AG10803 (cell line): Measurements from ENCODE around the gene PRMT1.

Experiments
- DNase-seq: peaks from one replicate; pipeline ENCODE4 v3.0.0; 2010; ENCODE audit warnings: low read depth
- H3K4me3 ChIP-seq: 2 replicates; pipeline ENCODE4 v1.5.1; 2011; ENCODE audit warnings: mild to moderate bottlenecking, low read length, control low read depth
- CTCF ChIP-seq: conservative IDR thresholded peaks from 2 replicates; pipeline ENCODE4 v1.5.1; 2011; ENCODE audit warnings: mild to moderate bottlenecking, low read length, control low read depth, inconsistent platforms

Gene PRMT1

DNA sequence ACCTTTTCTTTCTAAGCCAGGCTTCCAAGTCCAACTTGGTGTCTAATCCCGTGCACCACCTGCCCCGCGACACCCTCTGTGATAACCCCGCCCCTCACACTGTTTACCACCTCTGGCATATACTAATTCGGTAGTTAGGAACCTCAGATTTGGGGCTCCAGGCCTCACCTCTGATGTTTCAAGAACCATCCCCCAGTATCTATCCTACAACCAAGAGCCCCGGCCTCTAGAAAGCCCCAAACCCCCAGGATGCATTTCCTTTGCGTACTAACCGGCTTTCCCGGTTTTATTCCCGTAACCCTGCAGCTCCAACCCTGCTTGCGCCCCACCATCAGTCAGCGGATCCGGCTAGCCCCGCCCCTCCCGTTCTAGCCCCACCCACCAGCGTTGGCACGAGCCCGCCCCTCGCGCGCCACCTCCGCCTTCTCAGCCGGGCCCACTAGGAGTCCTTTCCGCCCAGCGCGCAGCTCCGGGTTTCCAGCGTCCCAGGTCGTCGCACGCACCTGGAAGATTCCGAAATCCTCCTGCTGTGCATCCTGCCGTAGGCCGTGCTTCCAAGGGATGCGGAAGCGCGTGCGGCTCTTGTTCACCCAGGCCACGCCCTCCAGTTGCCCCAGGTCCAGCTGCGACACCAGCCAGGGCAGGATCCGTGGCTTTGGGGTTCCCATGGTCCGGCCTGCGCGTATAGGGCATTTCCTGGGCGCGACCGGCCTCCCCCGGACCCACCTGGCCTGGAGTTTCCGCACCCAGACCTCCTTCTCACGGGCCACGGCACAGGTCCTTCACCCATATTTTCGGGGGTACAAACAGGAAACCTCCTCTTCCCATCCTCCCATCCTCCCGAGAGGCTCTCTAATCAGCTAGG, 12.7 kb upstream of the PRMT1 start:
- H3K4me3 ChIP-seq = peak overlapping the region; percentile 95
- TF ChIP-seq CTCF = peak; percentile 17; the same call in 1 of the 2 replicates
- DNase-seq = peak; percentile 69

DNA sequence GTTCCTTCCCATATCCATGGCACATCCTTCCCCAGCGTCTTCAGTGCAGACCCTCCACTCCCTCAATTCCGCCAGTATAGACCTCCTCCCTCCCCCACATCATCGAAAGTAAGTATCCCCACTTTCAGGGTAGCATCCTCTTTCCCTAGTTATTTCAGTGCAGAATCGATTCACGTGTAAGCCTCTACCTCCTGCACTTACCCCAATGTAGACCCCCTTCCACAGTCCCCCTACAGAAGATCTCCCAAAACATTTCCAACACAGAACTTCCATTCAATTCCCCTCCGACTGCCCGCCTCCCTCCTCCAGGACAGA, 12.1 kb upstream of the PRMT1 start:
- no peak for TF ChIP-seq CTCF
- no peak for DNase-seq
- H3K4me3 ChIP-seq = peak overlapping the region; percentile 95

GRCh38 chr19:49665351-49666119, 11.5 kb upstream of the PRMT1 start, which contains the start of the genes BCL2L12 and IRF3:
TSS of gene BCL2L12 (plus strand) at chr19:49665933. CDS start at chr19:49666693, 760 bp downstream.
TSS of gene IRF3 (minus strand) at chr19:49665857. CDS start at chr19:49664838, 1,019 bp downstream.
- peak; percentile 94 for DNase-seq
- no peak for TF ChIP-seq CTCF
- H3K4me3 ChIP-seq = peak within 1 kb of the TSS; percentile 95

DNA sequence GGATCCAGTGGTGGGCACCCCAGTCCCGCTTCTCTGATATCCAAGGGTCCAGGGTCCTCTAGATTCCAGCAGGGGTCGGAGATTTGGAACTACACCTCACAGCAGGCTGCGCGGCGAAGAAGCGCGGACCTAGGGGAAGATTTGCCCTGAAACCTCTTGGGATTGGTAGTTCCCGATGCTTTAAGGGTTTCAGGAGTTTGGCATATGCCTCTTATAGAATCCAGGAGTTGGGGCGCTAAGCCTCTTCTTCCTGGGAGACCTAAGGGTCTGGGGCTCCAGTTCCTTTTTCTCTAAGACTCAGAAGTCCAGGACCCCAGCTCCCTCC, 11.0 kb upstream of the PRMT1 start:
- peak overlapping the region; percentile 95 for H3K4me3 ChIP-seq
- no peak for DNase-seq
- TF ChIP-seq CTCF = no peak; the same call in 1 of the 2 replicates

- no peak for TF ChIP-seq CTCF
- no peak overlapping the region for H3K4me3 ChIP-seq
- no peak for DNase-seq
Measured at GRCh38 chr19:49667473-49667872, 9.6 kb upstream of the PRMT1 start.

- TF ChIP-seq CTCF = no peak
- DNase-seq = no peak
Measured at GRCh38 chr19:49669516-49669915, 7.6 kb upstream of the PRMT1 start.

More at GRCh38 chr19:49669516-49669915, 7.6 kb upstream of the PRMT1 start:
- no peak overlapping the region for H3K4me3 ChIP-seq
